ENCODE data around the gene MTRF1.

MTRF1 gene

DNA sequence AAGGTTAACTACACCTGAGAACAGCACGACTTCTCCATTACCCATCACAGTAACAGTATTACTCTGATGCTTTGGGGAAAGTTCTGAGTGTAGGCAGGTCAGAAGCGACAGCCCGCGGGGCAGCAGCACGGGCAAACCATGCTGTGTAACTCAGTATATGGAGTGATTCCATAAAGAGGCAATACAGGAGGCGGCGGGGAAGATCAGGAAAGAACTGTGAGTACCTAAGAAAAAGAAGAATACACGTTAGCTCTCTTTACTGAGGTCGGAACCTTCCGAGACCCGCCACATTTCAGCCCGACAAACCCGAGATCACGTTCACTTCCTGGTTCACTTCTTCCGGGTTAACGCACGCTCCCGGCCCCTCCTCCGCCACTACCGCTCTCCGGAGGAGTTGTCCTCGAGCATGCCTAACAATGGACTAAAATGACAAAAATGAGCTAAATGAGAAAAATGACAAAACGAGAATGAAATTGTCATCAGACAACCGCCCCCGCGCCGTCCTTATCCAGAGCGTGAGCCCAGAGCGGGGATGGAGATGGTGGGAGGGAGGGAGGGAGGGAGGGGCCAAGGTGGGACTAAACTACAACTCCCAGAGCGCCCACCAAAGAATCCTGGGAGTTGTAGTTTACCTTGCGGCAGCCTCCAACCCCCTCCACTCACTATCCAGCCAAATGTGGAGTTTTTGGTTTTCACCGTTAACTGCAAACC is at the start of gene MTRF1:
MTRF1 (minus strand) TSS at position 316 of the 711 bp plus-strand sequence. CDS start 2,669 bp downstream, outside the sequence.
- ATAC-seq, result peak; percentile 97
- Mint-ChIP-seq H3K4me1 (peaks cover 15% of the 10 kb centered on the region), H3K9me3 (no peaks in the 10 kb centered on the region), H3K27ac (peak within 1 kb of the TSS; percentile 96), H3K36me3 (peaks cover 23% of the 10 kb centered on the region), H3K27me3 (no peaks in the 10 kb centered on the region), H3K4me3 (peak within 1 kb of the TSS; percentile 100)

- Mint-ChIP-seq H3K4me3 (no peak overlapping the region), H3K36me3 (peaks cover 7% of the 10 kb centered on the region), H3K9me3 (no peaks in the 10 kb centered on the region), H3K27me3 (no peaks in the 10 kb centered on the region), H3K27ac (no peak overlapping the region), H3K4me1 (peaks cover 22% of the 10 kb centered on the region)
- ATAC-seq, result no peak
Measured at GRCh38 chr13:41313117-41313516, 49.7 kb upstream of the MTRF1 start.

GRCh38 chr13:41312176-41312500 is 48.8 kb upstream of the MTRF1 start:
- no peaks in the 10 kb centered on the region for H3K27me3 Mint-ChIP-seq
- ATAC-seq, result no peak
- peaks cover 22% of the 10 kb centered on the region for H3K4me1 Mint-ChIP-seq
- H3K36me3 Mint-ChIP-seq, result peaks cover 3% of the 10 kb centered on the region
- peak overlapping the region; percentile 88 for H3K27ac Mint-ChIP-seq
- peak overlapping the region; percentile 93 for H3K4me3 Mint-ChIP-seq
- no peaks in the 10 kb centered on the region for H3K9me3 Mint-ChIP-seq

DNA sequence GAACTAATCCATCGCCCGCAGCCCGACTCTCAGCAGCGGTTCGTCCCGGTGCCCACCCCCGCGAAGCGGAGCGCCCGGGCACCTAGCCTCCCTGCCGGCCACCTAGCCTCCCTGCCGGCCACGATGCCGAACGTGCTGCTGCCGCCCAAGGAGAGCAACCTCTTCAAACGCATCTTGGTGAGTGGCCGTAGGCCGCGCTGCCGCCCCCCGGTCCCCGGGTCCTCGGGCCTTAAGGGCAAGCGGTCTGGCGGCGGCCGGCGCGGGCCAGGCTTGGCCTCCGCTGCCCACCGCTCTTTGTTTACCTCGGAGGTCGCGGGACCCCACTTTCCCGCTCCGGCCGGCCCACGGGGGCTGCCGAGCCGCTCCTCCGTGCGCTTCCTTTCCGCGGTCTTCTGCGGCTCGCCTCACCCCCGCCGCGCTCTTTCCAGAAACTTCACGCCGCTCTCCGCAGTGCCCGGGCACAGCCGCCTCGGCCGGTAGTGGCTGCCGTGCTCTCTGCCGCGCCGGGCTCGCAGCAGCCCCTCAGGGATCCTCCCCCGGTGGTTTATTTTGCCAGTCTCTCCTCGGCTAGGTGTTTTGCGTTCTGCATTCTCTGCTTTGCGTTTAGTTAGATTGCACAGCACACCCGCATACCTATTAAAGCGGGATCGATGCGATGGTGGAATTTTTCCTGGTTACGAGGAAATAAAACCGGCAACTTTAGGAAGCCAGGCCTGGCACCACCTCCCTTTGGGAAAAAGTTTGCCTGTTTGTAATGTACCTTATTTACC is 48.2 kb upstream of the MTRF1 start:
- Mint-ChIP-seq H3K4me1 (peaks cover 22% of the 10 kb centered on the region), H3K27ac (peak overlapping the region; percentile 88), H3K27me3 (no peaks in the 10 kb centered on the region), H3K4me3 (peak overlapping the region; percentile 93), H3K9me3 (no peaks in the 10 kb centered on the region), H3K36me3 (no peaks in the 10 kb centered on the region)
- peak; percentile 82 for ATAC-seq

GRCh38 chr13:41310963-41311405 is 47.6 kb upstream of the MTRF1 start, which contains the start of gene NAA16:
Gene NAA16 (plus strand): TSS chr13:41311267. CDS start chr13:41311529, 262 bp downstream.
- Mint-ChIP-seq H3K4me3 (peak within 1 kb of the TSS; percentile 93), H3K36me3 (no peaks in the 10 kb centered on the region), H3K27ac (peak within 1 kb of the TSS; percentile 88), H3K27me3 (no peaks in the 10 kb centered on the region), H3K9me3 (no peaks in the 10 kb centered on the region), H3K4me1 (peaks cover 22% of the 10 kb centered on the region)
- peak; percentile 92 for ATAC-seq

- Mint-ChIP-seq H3K4me3 (no peak overlapping the region), H3K27me3 (no peaks in the 10 kb centered on the region), H3K4me1 (no peaks in the 10 kb centered on the region), H3K36me3 (no peaks in the 10 kb centered on the region), H3K27ac (no peak overlapping the region), H3K9me3 (no peaks in the 10 kb centered on the region)
- no peak for ATAC-seq
Measured at GRCh38 chr13:41307884-41308640, 44.7 kb upstream of the MTRF1 start.

DNA sequence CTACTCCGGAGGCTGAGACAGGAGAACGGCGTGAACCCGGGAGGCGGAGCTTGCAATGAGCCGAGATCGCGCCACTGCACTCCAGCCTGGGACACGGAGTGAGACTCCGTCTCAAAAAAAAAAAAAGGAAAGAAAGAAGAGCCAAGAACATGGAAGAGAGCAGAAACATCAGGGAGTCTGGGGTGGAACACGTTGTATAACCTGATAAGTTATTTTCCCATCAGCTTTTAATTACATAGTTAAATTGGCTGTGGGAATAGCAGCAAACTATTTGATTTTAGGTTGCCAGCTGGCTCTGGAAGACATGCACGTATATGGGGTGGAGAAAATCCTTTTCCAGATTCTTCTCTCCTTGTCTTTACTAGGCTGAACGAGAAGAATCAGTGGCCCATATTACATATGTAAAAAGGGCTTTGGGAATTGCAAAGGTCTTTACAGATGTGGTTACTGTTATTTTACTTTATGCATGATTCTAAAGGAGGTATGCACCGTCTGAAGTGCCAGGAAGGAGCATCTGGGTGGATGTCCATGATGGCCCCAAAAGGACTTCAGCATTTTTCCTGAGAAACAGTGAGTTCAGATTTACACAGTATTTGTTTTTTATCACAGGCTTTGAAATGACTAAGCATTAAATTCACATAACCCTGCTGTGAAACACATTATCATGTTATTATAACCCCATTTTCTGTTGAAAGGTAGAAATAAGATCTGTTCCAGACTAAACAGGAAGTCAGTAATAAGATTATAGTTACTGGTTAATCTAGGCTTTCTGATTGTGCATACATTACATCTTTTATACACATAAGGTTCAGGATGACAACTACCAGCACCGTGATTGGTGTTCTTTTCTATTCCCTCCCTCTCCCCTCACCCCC is 43.1 kb upstream of the MTRF1 start:
- H3K4me1 Mint-ChIP-seq, result no peaks in the 10 kb centered on the region
- no peaks in the 10 kb centered on the region for H3K9me3 Mint-ChIP-seq
- H3K36me3 Mint-ChIP-seq, result no peaks in the 10 kb centered on the region
- H3K27me3 Mint-ChIP-seq, result no peaks in the 10 kb centered on the region
- no peak overlapping the region for H3K4me3 Mint-ChIP-seq
- H3K27ac Mint-ChIP-seq, result no peak overlapping the region
- ATAC-seq, result no peak

DNA sequence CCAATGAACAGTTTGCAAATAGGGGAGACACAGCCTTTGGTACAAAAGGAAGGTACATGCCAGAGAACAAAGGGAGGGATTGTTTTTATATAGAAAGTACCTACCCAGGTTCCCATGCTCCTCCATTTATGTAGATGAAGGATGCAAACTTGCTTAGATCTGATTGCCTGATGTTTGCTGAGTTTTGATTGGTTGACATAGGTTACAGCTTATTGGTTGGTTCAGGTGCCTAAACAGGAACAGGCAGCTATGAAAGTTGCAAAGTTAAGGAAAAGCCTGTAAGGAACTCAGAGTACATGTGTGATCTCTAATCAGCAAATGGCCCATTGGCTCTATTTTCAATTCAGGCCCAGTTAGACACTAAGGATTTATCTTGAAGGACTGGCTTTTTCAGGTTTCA is 41.2 kb upstream of the MTRF1 start:
- Mint-ChIP-seq H3K4me1 (no peaks in the 10 kb centered on the region), H3K9me3 (no peaks in the 10 kb centered on the region), H3K36me3 (no peaks in the 10 kb centered on the region), H3K27ac (no peak overlapping the region), H3K27me3 (no peaks in the 10 kb centered on the region), H3K4me3 (no peak overlapping the region)
- ATAC-seq, result no peak

DNA sequence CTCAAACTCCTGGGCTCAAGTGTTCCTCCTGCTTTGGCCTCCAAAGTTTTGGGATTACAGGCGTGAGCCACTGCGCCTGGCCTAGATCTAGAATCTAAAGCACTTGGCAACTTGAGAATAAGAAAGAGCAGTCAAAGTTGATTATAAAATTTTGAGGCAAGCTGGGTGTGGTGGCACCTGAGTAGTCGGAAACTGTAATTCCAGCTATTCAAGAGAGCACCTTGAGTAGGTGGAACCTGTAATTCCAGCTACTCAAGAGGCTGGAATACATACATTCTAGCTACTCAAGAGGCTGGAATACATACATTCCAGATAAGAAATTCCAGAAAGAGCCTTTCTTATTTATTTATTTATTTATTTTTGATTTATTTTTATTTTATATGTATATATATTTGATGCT is 39.4 kb upstream of the MTRF1 start:
- Mint-ChIP-seq H3K4me1 (no peaks in the 10 kb centered on the region), H3K9me3 (peaks cover 3% of the 10 kb centered on the region), H3K27ac (no peak overlapping the region), H3K4me3 (no peak overlapping the region), H3K27me3 (peaks cover 9% of the 10 kb centered on the region), H3K36me3 (no peaks in the 10 kb centered on the region)
- no peak for ATAC-seq

DNA sequence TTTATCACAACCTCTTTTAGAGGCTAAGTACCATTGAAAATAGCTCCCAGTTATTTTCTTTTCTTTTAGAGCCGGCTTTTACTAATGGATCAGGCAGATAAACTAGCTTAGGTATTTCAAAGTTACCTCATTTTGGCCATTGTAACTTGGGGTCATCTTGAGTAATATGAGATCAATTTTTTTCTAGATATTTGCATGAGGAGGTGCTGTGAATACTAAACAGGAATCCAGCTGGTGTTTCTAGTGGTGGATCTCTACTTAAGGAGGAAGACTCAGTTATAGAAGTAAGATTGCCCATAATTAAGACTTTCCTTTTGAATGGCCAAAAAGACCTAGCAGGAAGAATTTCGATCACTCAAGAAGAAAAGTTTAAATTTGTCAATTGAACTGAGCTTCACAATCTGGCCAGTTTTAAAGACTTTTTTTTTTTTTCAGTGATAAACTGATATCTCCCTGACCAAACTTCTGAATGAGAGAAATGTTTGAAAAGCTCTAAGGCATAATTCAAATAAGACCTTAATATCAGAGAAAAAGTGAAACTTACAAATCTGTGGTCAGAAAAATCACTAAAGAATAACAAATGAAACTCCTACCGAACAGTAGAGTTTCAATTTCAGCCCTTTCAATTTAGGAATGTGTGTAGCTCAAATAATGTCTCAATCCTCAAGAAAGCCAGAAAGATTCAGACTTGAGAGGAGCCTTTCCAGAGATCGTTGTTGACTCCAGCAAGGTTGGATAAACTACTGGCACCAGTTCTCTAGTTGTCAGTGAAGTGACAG is 36.1 kb upstream of the MTRF1 start:
- Mint-ChIP-seq H3K4me3 (no peak overlapping the region), H3K27ac (no peak overlapping the region), H3K27me3 (peaks cover 9% of the 10 kb centered on the region), H3K36me3 (no peaks in the 10 kb centered on the region), H3K9me3 (peaks cover 3% of the 10 kb centered on the region), H3K4me1 (no peaks in the 10 kb centered on the region)
- no peak for ATAC-seq

DNA sequence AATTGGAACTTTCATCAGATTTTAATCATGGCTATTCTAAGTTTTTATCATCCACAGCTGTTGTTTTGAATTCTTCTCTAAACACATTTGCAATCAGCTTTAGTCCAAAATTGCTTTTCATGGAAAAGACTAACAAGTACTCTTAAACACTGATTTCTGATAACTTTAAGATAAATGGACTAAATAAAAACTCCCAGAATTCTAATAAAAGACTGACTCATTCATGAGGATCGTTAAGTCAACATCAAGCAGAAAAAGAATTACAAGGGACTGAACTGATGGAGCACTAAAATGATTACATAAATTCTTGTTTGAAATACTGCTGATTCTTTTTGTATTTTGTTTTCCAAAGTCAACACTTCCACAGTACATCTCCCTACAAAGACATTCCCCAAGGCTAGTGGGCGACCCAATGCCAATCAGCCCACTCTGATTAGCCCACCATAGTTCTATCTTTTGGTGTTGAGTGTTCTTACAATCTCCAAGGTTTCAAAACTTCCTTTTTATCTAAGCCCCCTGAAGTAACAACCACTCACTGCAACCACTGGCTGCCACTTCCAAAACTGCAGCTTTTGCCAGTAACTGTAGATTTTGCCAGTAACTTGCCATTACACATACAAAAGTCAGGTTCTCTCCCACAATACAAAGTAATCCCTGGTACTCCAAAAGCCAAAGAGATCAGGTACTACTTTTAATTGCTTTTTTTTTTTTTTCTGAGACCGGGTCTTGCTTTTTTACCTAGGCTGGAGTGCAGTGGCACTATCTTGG is 33.7 kb upstream of the MTRF1 start:
- Mint-ChIP-seq H3K9me3 (peaks cover 6% of the 10 kb centered on the region), H3K36me3 (peaks cover under 1% of the 10 kb centered on the region), H3K27ac (no peak overlapping the region), H3K4me3 (no peak overlapping the region), H3K4me1 (no peaks in the 10 kb centered on the region), H3K27me3 (peaks cover 11% of the 10 kb centered on the region)
- no peak for ATAC-seq

DNA sequence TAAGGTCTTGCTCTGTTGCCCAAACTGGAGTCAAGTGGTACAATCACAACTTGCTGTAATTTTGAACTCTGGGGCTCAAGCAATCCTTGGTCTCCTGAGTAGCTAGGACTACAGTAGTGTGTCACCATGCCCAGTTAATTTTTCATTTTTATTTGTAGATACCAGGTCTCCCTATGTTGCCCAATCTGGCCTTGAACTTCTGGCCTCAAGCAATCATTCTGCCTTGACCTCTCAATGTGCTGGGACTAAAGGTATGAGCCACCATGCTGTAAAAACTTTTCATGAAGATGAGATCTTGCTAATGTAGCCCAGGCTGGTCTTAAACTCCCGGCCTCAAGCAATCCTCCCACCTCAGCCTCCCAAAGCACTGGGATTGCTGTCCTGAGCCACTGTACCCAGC is 32.6 kb upstream of the MTRF1 start:
- H3K4me1 Mint-ChIP-seq, result no peaks in the 10 kb centered on the region
- peaks cover 6% of the 10 kb centered on the region for H3K9me3 Mint-ChIP-seq
- H3K27me3 Mint-ChIP-seq, result peaks cover 22% of the 10 kb centered on the region
- no peak overlapping the region for H3K27ac Mint-ChIP-seq
- no peak for ATAC-seq
- peaks cover 8% of the 10 kb centered on the region for H3K36me3 Mint-ChIP-seq
- no peak overlapping the region for H3K4me3 Mint-ChIP-seq

DNA sequence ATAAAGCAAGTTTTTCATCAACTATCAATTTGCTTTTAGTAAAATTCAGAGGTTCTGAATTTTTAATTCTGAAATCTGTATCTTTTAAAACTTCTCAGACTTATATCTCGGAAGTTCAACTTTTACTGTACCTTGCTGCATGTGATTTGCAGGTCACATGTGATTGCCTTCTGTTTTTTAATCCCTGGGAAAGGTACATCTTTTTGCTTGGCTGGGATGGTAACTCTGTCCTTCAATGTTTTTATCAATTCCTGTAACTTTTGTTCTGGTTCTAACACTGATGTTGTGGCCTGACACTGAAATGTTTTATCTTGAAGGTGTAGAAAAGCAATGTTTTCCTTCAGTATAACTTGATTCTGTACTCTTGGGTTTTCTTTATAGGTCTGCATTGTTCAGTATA is 31.5 kb upstream of the MTRF1 start:
- peaks cover 8% of the 10 kb centered on the region for H3K36me3 Mint-ChIP-seq
- H3K27me3 Mint-ChIP-seq, result peaks cover 22% of the 10 kb centered on the region
- no peak overlapping the region for H3K4me3 Mint-ChIP-seq
- H3K4me1 Mint-ChIP-seq, result no peaks in the 10 kb centered on the region
- H3K27ac Mint-ChIP-seq, result no peak overlapping the region
- no peak for ATAC-seq
- peaks cover 6% of the 10 kb centered on the region for H3K9me3 Mint-ChIP-seq
